OCI-LY7 (cell line): ENCODE data around the gene STMN1.

Source experiments
- CTCF ChIP-seq: fragments of 200-600 bp; sonication (generic); conservative IDR thresholded peaks from 2 replicates; pipeline ENCODE4 v1.5.1; 2014; ENCODE audit warnings: mild to moderate bottlenecking, antibody characterized with exemption, low read length, moderate library complexity, mixed read lengths
- EZH2phosphoT487 ChIP-seq: fragments of 200-600 bp; sonication (generic); IDR thresholded peaks from 2 replicates; pipeline ENCODE4 v1.6.1; 2018; ENCODE audit warnings: low read depth, borderline replicate concordance, mild to moderate bottlenecking, mixed run types, antibody characterized with exemption, low read length, moderate library complexity, mixed read lengths

- TF ChIP-seq CTCF (no peak), EZH2phosphoT487 (no peak)
Measured at GRCh38 chr1:25877155-25877554, 29.1 kb downstream of the STMN1 start.
